ENCODE measurements around the gene FLOT1.
A peak's percentile ranks its signal among the peaks of the same experiment; 100 is the strongest.
"Not testable (repeated sequence)": the region's sequence is repeated elsewhere in the genome, so short reads cannot be mapped to it uniquely, and the experiment has no call there.

FLOT1 gene

DNA sequence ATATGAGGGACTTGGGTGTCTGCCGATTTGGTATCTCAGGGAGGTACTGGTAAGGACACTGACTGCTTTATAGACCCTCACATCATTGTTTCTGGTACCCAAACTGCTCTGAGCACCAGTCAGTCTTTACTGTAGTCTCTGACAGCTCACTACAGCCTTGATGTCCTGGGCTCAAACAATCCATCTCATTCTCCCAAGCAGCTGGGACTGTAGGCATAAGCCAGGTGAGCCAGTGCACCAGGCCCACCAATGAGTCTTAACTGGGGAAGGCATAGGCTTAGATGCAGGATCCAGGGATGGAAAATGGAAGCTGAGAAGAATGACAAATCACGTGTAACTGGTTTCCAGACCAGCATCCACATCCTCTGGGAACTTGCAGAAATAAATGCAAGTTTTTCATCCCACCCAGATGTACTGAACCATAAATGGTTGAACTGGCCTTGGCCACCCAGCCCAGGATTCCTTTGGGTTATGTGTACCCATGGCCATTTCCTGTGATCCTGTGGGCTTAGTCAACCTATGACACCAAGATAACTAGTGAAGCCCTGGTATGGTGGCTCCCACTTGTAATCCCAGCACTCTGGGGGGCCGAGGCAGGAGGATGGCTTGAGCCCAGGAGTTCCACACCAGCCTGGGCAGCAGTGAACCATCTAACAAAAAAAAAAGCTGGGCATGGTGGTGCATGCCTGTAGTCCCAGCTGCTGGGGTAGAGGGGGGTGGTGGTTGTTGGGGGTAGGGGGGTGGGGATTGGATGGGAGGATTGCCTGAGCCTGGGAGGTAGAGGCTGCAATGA is 16.6 kb downstream of the FLOT1 start:
- Mint-ChIP-seq H3K9me3 (no peaks in the 10 kb centered on the region), H3K36me3 (peaks cover 19% of the 10 kb centered on the region), H3K4me1 (peaks cover 32% of the 10 kb centered on the region), H3K4me3 (no peak overlapping the region), H3K27ac (peak overlapping the region; percentile 38), H3K27me3 (no peaks in the 10 kb centered on the region)
- ATAC-seq (ENCODE audit: low read depth) (no peak), DNase-seq (ENCODE audit: low spot score in 2 of 2) (no peak)

DNA sequence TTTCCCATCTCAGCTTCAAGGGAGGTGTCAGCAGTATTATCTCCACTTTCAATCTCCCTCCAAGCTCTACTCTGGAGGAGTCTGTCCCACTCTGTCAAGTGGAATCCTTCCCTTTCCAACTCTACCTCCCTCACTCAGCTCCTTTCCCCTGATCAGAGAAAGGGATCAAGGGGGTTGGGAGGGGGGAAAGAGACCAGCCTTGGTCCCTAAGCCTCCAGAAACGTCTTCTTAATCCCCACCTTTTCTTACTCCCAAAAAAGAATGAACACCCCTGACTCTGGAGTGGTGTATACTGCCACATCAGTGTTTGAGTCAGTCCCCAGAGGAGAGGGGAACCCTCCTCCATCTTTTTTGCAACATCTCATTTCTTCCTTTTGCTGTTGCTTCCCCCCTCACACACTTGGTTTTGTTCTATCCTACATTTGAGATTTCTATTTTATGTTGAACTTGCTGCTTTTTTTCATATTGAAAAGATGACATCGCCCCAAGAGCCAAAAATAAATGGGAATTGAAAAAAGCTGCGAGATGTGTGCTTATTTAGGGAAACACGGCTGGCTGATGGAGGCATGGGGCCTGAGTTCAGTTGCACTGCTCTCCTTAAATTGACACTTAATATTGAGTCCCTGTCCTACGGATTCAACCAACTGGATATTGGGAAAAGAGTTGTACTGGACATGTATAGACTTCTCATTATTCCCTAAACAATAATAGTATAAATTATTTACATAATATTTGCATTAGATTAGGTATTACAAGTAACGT is 17.4 kb downstream of the FLOT1 start:
- no peaks in the 10 kb centered on the region for H3K9me3 Mint-ChIP-seq
- ATAC-seq (ENCODE audit: low read depth) (no peak), DNase-seq (ENCODE audit: low spot score in 2 of 2) (no peak)
- no peak overlapping the region for H3K4me3 Mint-ChIP-seq
- peaks cover 18% of the 10 kb centered on the region for H3K36me3 Mint-ChIP-seq
- no peaks in the 10 kb centered on the region for H3K27me3 Mint-ChIP-seq
- H3K4me1 Mint-ChIP-seq = peaks cover 27% of the 10 kb centered on the region
- H3K27ac Mint-ChIP-seq = peak overlapping the region; percentile 82

DNA sequence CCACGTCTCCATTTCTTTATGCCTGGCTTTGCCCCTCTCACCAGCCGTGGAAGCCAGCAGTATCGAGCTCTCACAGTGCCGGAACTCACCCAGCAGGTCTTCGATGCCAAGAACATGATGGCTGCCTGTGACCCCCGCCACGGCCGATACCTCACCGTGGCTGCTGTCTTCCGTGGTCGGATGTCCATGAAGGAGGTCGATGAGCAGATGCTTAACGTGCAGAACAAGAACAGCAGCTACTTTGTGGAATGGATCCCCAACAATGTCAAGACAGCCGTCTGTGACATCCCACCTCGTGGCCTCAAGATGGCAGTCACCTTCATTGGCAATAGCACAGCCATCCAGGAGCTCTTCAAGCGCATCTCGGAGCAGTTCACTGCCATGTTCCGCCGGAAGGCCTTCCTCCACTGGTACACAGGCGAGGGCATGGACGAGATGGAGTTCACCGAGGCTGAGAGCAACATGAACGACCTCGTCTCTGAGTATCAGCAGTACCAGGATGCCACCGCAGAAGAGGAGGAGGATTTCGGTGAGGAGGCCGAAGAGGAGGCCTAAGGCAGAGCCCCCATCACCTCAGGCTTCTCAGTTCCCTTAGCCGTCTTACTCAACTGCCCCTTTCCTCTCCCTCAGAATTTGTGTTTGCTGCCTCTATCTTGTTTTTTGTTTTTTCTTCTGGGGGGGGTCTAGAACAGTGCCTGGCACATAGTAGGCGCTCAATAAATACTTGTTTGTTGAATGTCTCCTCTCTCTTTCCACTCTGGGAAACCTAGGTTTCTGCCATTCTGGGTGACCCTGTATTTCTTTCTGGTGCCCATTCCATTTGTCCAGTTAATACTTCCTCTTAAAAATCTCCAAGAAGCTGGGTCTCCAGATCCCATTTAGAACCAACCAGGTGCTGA is 18.4 kb downstream of the FLOT1 start:
- H3K4me3 Mint-ChIP-seq; H3K9me3 Mint-ChIP-seq; DNase-seq (ENCODE audit: low spot score in 2 of 2); H3K27me3 Mint-ChIP-seq; ATAC-seq (ENCODE audit: low read depth): not testable (repeated sequence)
- H3K4me1 Mint-ChIP-seq = peaks cover 31% of the 10 kb centered on the region
- peak overlapping the region; percentile 90 for H3K27ac Mint-ChIP-seq
- H3K36me3 Mint-ChIP-seq = peaks cover 17% of the 10 kb centered on the region

DNA sequence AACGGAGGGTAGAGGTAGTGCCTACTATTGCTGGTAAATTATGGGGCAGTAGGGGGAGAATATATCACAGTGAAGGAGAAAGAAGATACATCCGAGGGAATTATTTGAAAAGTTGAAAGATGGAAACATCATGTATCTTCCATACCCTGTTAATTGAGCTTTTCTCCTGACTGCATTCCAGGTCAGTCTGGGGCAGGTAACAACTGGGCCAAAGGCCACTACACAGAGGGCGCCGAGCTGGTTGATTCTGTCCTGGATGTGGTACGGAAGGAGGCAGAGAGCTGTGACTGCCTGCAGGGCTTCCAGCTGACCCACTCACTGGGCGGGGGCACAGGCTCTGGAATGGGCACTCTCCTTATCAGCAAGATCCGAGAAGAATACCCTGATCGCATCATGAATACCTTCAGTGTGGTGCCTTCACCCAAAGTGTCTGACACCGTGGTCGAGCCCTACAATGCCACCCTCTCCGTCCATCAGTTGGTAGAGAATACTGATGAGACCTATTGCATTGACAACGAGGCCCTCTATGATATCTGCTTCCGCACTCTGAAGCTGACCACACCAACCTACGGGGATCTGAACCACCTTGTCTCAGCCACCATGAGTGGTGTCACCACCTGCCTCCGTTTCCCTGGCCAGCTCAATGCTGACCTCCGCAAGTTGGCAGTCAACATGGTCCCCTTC is 19.2 kb downstream of the FLOT1 start:
- peak overlapping the region; percentile 90 for H3K27ac Mint-ChIP-seq
- ATAC-seq (ENCODE audit: low read depth); H3K9me3 Mint-ChIP-seq; DNase-seq (ENCODE audit: low spot score in 2 of 2); H3K27me3 Mint-ChIP-seq: not testable (repeated sequence)
- H3K4me1 Mint-ChIP-seq = peaks cover 31% of the 10 kb centered on the region
- peak overlapping the region; percentile 96 for H3K4me3 Mint-ChIP-seq
- peaks cover 17% of the 10 kb centered on the region for H3K36me3 Mint-ChIP-seq

DNA sequence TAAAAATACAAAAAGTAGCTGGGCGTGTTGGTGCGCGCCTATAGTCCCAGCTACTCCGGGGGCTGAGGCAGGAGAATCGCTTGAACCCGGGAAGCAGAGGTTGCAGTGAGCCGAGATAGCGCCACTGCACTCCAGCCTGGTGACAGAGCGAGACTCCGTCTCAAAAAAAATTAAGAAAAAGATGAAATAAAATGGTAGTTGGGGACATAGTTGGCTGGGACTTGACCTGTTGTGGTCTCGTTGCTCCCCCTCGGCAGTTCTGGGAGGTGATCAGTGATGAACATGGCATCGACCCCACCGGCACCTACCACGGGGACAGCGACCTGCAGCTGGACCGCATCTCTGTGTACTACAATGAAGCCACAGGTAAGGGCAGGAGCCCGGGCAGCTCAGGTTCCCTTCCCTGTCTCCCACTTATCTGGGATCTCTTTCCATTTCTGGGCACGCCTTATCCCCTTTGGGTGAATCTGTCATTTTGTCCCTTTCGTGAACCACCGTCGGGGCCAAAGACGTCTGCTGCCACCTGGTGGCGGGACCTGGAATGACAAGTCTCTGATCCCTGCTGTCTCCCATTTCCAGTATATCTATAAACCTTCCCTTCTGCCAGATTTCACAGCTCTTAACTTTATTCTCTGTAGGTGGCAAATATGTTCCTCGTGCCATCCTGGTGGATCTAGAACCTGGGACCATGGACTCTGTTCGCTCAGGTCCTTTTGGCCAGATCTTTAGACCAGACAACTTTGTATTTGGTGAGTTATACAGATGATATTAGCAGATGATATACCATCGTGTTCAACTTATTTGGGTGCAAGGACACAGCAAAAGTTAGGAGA is 20.0 kb downstream of the FLOT1 start:
- Mint-ChIP-seq H3K4me3 (peak overlapping the region; percentile 96), H3K36me3 (peaks cover 17% of the 10 kb centered on the region)
- no peak for ATAC-seq (ENCODE audit: low read depth)

DNA sequence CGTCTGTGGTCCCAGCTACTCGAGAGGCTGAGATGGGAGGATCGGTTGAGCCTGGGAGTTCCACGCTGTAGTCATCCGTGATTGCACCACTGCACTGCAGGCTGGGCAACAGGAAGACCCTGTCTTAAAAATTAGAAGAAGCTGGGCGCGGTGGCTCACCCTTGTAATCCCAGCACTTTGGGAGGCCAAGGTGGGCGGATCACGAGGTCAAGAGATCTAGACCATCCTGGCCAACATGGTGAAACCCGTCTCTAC is 20.5 kb downstream of the FLOT1 start:
- H3K27me3 Mint-ChIP-seq; H3K9me3 Mint-ChIP-seq; DNase-seq (ENCODE audit: low spot score in 2 of 2); ATAC-seq (ENCODE audit: low read depth): not testable (repeated sequence)
- Mint-ChIP-seq H3K4me1 (peaks cover 33% of the 10 kb centered on the region), H3K27ac (peak overlapping the region; percentile 90), H3K36me3 (peaks cover 17% of the 10 kb centered on the region), H3K4me3 (peak overlapping the region; percentile 96)

More for the DNA sequence above, 20.0 kb downstream of the FLOT1 start:
- Mint-ChIP-seq H3K27me3 (no peaks in the 10 kb centered on the region), H3K27ac (peak overlapping the region; percentile 90), H3K9me3 (no peaks in the 10 kb centered on the region), H3K4me1 (peaks cover 33% of the 10 kb centered on the region)
- DNase-seq (ENCODE audit: low spot score in 2 of 2) = peak; percentile 88 to 96

DNA sequence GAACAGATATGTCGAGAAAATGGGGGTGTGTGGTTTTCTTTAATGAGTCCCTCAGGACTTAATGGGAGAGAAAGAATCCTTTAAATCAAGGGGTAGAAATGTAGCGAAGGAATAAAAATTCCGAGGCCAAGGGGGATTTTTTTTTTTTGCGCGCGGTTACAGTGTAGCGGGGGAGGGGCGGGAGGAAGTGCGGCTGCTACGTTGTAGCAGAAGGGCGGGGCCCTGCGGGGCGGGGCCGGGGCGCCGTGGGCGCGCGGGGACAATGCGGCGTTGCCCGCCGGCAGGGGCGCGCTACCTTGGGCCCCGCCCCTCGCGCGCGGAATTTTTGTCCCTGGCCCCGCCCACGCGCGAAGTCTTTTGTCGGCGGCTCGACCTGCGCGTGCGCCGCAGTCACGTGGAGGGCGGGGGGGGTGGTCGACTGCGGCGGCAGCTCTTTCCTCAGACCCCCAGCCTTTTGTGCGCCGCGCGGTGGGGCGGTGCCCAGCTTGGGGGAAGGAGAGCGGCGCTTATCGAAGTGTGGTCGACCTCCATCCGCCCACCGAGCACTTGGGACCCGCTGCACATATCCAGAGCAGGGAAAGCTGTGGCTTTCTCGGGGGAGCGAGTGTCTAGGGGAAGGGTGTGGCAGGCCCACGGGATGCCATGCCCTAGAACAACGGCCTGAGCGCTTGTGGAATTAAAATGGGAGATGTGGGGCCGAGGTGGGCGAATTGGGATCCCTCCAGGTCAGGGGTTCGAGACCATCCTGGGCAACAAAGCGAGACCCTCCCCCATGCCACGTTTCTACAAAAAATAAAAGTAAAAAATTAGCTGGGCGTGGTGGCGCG is 21.1 kb downstream of the FLOT1 start:
- Mint-ChIP-seq H3K9me3 (no peaks in the 10 kb centered on the region), H3K4me1 (peaks cover 35% of the 10 kb centered on the region), H3K4me3 (peak overlapping the region; percentile 96), H3K36me3 (peaks cover 17% of the 10 kb centered on the region), H3K27ac (peak overlapping the region; percentile 90), H3K27me3 (no peaks in the 10 kb centered on the region)
- DNase-seq (ENCODE audit: low spot score in 2 of 2) (peak; percentile 90 to 96), ATAC-seq (ENCODE audit: low read depth) (peak; percentile 43)

DNA sequence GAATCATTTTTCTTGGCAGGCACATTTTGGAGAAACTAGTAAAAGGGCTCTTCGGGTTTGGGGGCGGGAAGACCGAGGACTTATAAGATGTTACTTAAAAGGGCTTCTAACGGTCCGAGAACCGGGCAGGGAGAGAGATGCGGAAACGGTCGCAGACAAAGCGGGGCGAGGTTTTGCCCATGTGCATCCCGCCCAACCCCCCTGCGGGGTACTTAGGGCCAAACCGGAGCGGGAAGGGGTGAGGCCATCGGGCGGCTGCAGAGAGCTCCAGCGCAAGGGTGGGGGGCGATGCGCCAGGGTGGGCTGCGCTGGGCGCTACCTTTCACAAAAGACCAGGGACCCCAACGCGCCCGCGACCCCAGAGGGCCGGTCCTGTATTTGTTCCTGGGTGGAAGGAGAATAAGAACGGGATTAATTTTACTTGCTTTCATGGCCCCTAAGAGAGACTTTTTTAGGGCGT is 21.7 kb downstream of the FLOT1 start:
- Mint-ChIP-seq H3K9me3 (no peaks in the 10 kb centered on the region), H3K27me3 (no peaks in the 10 kb centered on the region)

DNA sequence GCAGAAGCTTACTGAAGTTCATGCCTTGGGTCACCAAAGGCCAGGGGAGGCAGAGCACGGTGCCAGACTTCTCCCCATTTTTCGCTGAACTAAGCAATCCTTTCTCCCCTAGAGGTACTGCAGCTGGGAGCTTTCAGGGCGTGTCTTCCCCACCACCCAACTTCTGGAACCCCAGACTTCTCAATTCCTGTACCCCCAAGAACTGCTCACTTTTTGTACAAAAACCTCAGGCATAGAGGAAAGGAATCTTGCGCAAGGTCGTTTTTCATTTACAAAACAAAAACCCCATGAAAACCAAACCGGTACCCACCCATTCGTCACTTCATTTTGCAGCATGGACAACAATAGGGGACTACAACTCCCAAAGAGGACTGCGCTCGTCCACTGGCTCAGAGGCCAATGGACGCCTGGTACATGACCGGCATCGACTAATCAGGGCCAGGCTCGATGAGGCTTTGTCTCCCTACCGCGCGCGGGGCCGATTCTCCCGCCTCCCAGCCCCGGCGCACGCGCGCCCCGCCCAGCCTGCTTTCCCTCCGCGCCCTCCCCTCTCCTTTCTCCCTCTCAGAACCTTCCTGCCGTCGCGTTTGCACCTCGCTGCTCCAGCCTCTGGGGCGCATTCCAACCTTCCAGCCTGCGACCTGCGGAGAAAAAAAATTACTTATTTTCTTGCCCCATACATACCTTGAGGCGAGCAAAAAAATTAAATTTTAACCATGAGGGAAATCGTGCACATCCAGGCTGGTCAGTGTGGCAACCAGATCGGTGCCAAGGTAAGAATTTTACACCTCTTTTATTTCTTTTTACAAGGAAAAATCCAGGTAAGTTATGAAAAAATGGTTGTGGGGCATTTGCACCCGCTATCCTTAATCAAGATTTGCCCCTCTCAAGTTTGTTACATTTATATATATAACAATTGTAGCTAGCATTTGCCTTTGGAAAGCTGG is 22.4 kb downstream of the FLOT1 start, which contains the start of gene TUBB:
Gene TUBB (plus strand): TSS at position 562 of the 947 bp plus-strand sequence. CDS start 155 bp downstream, at position 717.
- peaks cover 37% of the 10 kb centered on the region for H3K4me1 Mint-ChIP-seq

More for the DNA sequence above, 21.7 kb downstream of the FLOT1 start:
- H3K27ac Mint-ChIP-seq = peak overlapping the region; percentile 90
- DNase-seq (ENCODE audit: low spot score in 2 of 2) (peak; percentile 53 to 61), ATAC-seq (ENCODE audit: low read depth) (no peak)
- peaks cover 40% of the 10 kb centered on the region for H3K4me1 Mint-ChIP-seq
- H3K36me3 Mint-ChIP-seq = peaks cover 17% of the 10 kb centered on the region
- peak overlapping the region; percentile 96 for H3K4me3 Mint-ChIP-seq

DNA sequence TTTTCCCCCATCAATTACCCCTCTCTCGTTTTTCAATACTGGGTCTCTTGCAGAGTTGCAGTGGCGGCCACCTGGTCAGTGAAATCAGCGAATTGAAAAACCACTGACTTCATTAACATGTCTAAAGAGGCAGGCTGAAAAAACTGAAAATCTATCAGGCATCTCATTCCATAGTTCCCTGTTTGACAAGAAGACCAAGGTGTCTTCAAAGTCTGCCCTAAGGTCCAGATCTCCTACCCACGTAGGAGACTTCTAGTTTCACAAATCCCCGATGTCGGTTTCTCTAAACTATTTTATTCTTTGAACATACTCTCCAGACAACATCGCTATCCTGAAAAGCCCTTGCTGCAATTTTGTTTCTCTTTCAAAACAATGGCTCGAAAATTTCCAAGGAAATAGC is 23.1 kb downstream of the FLOT1 start:
- Mint-ChIP-seq H3K9me3 (no peaks in the 10 kb centered on the region), H3K4me3 (peak overlapping the region; percentile 96), H3K27ac (peak overlapping the region; percentile 90), H3K4me1 (peaks cover 31% of the 10 kb centered on the region), H3K27me3 (no peaks in the 10 kb centered on the region), H3K36me3 (peaks cover 16% of the 10 kb centered on the region)
- DNase-seq (ENCODE audit: low spot score in 2 of 2) = no peak
- ATAC-seq (ENCODE audit: low read depth) = no peak

More for the DNA sequence above, 22.4 kb downstream of the FLOT1 start, which contains the start of gene TUBB:
- Mint-ChIP-seq H3K36me3 (peaks cover 14% of the 10 kb centered on the region), H3K27me3 (no peaks in the 10 kb centered on the region), H3K27ac (peak within 1 kb of the TSS; percentile 90), H3K4me3 (peak within 1 kb of the TSS; percentile 96), H3K9me3 (no peaks in the 10 kb centered on the region)
- ATAC-seq (ENCODE audit: low read depth) (peak; percentile 53), DNase-seq (ENCODE audit: low spot score in 2 of 2) (peak; percentile 80 to 88)

Data from memory B cell (primary cell).